ENCODE data around the gene TIAL1.

TIAL1 gene

GRCh38 chr10:119555178-119555784, 41.5 kb downstream of the TIAL1 start:
- Histone ChIP-seq H3K27ac (ENCODE audit: low read depth, low read length) (no peak overlapping the region), H3K36me3 (ENCODE audit: control insufficient read depth in 5 of 5, insufficient read depth in 5 of 5, low read length in 5 of 5) (no peaks in the 10 kb centered on the region), H3K4me1 (ENCODE audit: control insufficient read depth in 5 of 5, insufficient read depth in 5 of 5, low read length in 5 of 5) (no peaks in the 10 kb centered on the region), H3K9me3 (ENCODE audit: control insufficient read depth in 5 of 5, low read length in 5 of 5) (no peaks in the 10 kb centered on the region), H3K4me3 (ENCODE audit: low read depth in 1 of 5, low read length in 5 of 5) (no peak overlapping the region), H3K9ac (ENCODE audit: low read length in 5 of 5) (no peak overlapping the region), H3K27me3 (ENCODE audit: control insufficient read depth in 5 of 5, insufficient read depth in 4 of 5, low read length in 5 of 5) (no peaks in the 10 kb centered on the region)

GRCh38 chr10:119550827-119551226, 45.9 kb downstream of the TIAL1 start:
- H3K9me3 ChIP-seq (ENCODE audit: control insufficient read depth in 5 of 5, low read length in 5 of 5), result no peaks in the 10 kb centered on the region
- H3K27ac ChIP-seq (ENCODE audit: low read depth, low read length), result no peak overlapping the region
- peaks cover 0 to 6% (median 0%) of the 10 kb centered on the region in 5 donors for H3K27me3 ChIP-seq (ENCODE audit: control insufficient read depth in 5 of 5, insufficient read depth in 4 of 5, low read length in 5 of 5)
- H3K36me3 ChIP-seq (ENCODE audit: control insufficient read depth in 5 of 5, insufficient read depth in 5 of 5, low read length in 5 of 5), result no peaks in the 10 kb centered on the region
- H3K9ac ChIP-seq (ENCODE audit: low read length in 5 of 5), result no peak overlapping the region
- no peaks in the 10 kb centered on the region for H3K4me1 ChIP-seq (ENCODE audit: control insufficient read depth in 5 of 5, insufficient read depth in 5 of 5, low read length in 5 of 5)
- no peak overlapping the region for H3K4me3 ChIP-seq (ENCODE audit: low read depth in 1 of 5, low read length in 5 of 5)

- no peak overlapping the region for H3K4me3 ChIP-seq (ENCODE audit: low read depth in 1 of 5, low read length in 5 of 5)
- H3K27ac ChIP-seq (ENCODE audit: low read depth, low read length), result no peak overlapping the region
- H3K4me1 ChIP-seq (ENCODE audit: control insufficient read depth in 5 of 5, insufficient read depth in 5 of 5, low read length in 5 of 5), result no peaks in the 10 kb centered on the region
- no peak overlapping the region for H3K9ac ChIP-seq (ENCODE audit: low read length in 5 of 5)
- H3K36me3 ChIP-seq (ENCODE audit: control insufficient read depth in 5 of 5, insufficient read depth in 5 of 5, low read length in 5 of 5), result no peaks in the 10 kb centered on the region
- no peaks in the 10 kb centered on the region for H3K9me3 ChIP-seq (ENCODE audit: control insufficient read depth in 5 of 5, low read length in 5 of 5)
- peaks cover 0 to 6% (median 0%) of the 10 kb centered on the region in 5 donors for H3K27me3 ChIP-seq (ENCODE audit: control insufficient read depth in 5 of 5, insufficient read depth in 4 of 5, low read length in 5 of 5)
These were observed 47.3 kb downstream of the TIAL1 start for GRCh38 chr10:119549247-119549999.

GRCh38 chr10:119546009-119546408, 50.8 kb downstream of the TIAL1 start:
- Histone ChIP-seq H3K27me3 (ENCODE audit: control insufficient read depth in 5 of 5, insufficient read depth in 4 of 5, low read length in 5 of 5) (peaks cover 0 to 15% (median 12%) of the 10 kb centered on the region in 5 donors), H3K36me3 (ENCODE audit: control insufficient read depth in 5 of 5, insufficient read depth in 5 of 5, low read length in 5 of 5) (no peaks in the 10 kb centered on the region), H3K9me3 (ENCODE audit: control insufficient read depth in 5 of 5, low read length in 5 of 5) (no peaks in the 10 kb centered on the region), H3K9ac (ENCODE audit: low read length in 5 of 5) (no peak overlapping the region), H3K4me3 (ENCODE audit: low read depth in 1 of 5, low read length in 5 of 5) (no peak overlapping the region), H3K27ac (ENCODE audit: low read depth, low read length) (no peak overlapping the region), H3K4me1 (ENCODE audit: control insufficient read depth in 5 of 5, insufficient read depth in 5 of 5, low read length in 5 of 5) (peaks cover 0 to 30% (median 25%) of the 10 kb centered on the region in 5 donors)

GRCh38 chr10:119545310-119545709, 51.5 kb downstream of the TIAL1 start:
- H3K4me1 ChIP-seq (ENCODE audit: control insufficient read depth in 5 of 5, insufficient read depth in 5 of 5, low read length in 5 of 5), result peaks cover 0 to 37% (median 28%) of the 10 kb centered on the region in 5 donors

GRCh38 chr10:119543814-119544642, 52.7 kb downstream of the TIAL1 start:
- Histone ChIP-seq H3K27ac (ENCODE audit: low read depth, low read length) (peak overlapping the region; percentile 30), H3K27me3 (ENCODE audit: control insufficient read depth in 5 of 5, insufficient read depth in 4 of 5, low read length in 5 of 5) (peaks cover 0 to 18% (median 12%) of the 10 kb centered on the region in 5 donors), H3K9me3 (ENCODE audit: control insufficient read depth in 5 of 5, low read length in 5 of 5) (no peaks in the 10 kb centered on the region), H3K4me3 (ENCODE audit: low read depth in 1 of 5, low read length in 5 of 5) (peak overlapping the region in 2 of 5 donors; percentile 68 to 75), H3K9ac (ENCODE audit: low read length in 5 of 5) (peak overlapping the region in 1 of 5 donors; percentile 4), H3K4me1 (ENCODE audit: control insufficient read depth in 5 of 5, insufficient read depth in 5 of 5, low read length in 5 of 5) (peaks cover 0 to 46% (median 30%) of the 10 kb centered on the region in 5 donors), H3K36me3 (ENCODE audit: control insufficient read depth in 5 of 5, insufficient read depth in 5 of 5, low read length in 5 of 5) (no peaks in the 10 kb centered on the region)

More at GRCh38 chr10:119545310-119545709, 51.5 kb downstream of the TIAL1 start:
- Histone ChIP-seq H3K4me3 (ENCODE audit: low read depth in 1 of 5, low read length in 5 of 5) (no peak overlapping the region), H3K9ac (ENCODE audit: low read length in 5 of 5) (no peak overlapping the region), H3K9me3 (ENCODE audit: control insufficient read depth in 5 of 5, low read length in 5 of 5) (no peaks in the 10 kb centered on the region), H3K27ac (ENCODE audit: low read depth, low read length) (no peak overlapping the region), H3K36me3 (ENCODE audit: control insufficient read depth in 5 of 5, insufficient read depth in 5 of 5, low read length in 5 of 5) (no peaks in the 10 kb centered on the region), H3K27me3 (ENCODE audit: control insufficient read depth in 5 of 5, insufficient read depth in 4 of 5, low read length in 5 of 5) (peaks cover 0 to 15% (median 12%) of the 10 kb centered on the region in 5 donors)

GRCh38 chr10:119542988-119543813, 53.6 kb downstream of the TIAL1 start:
- Histone ChIP-seq H3K27ac (ENCODE audit: low read depth, low read length) (peak overlapping the region; percentile 30), H3K4me1 (ENCODE audit: control insufficient read depth in 5 of 5, insufficient read depth in 5 of 5, low read length in 5 of 5) (peaks cover 0 to 53% (median 30%) of the 10 kb centered on the region in 5 donors), H3K27me3 (ENCODE audit: control insufficient read depth in 5 of 5, insufficient read depth in 4 of 5, low read length in 5 of 5) (peaks cover 0 to 20% (median 8%) of the 10 kb centered on the region in 5 donors), H3K4me3 (ENCODE audit: low read depth in 1 of 5, low read length in 5 of 5) (peak overlapping the region in 4 of 5 donors; percentile 62 to 75 (median 70)), H3K9ac (ENCODE audit: low read length in 5 of 5) (peak overlapping the region in 2 of 5 donors; percentile 24 to 41), H3K36me3 (ENCODE audit: control insufficient read depth in 5 of 5, insufficient read depth in 5 of 5, low read length in 5 of 5) (no peaks in the 10 kb centered on the region), H3K9me3 (ENCODE audit: control insufficient read depth in 5 of 5, low read length in 5 of 5) (no peaks in the 10 kb centered on the region)

GRCh38 chr10:119542357-119542987, 54.3 kb downstream of the TIAL1 start, which contains the start of gene RGS10:
Gene RGS10, minus strand, starts transcription at chr10:119542719. Its CDS starts 81 bp downstream, at chr10:119542638.
- Histone ChIP-seq H3K36me3 (ENCODE audit: control insufficient read depth in 5 of 5, insufficient read depth in 5 of 5, low read length in 5 of 5) (no peaks in the 10 kb centered on the region), H3K4me3 (ENCODE audit: low read depth in 1 of 5, low read length in 5 of 5) (peak within 1 kb of the TSS; percentile 62 to 79 (median 73)), H3K9me3 (ENCODE audit: control insufficient read depth in 5 of 5, low read length in 5 of 5) (no peaks in the 10 kb centered on the region), H3K27ac (ENCODE audit: low read depth, low read length) (peak within 1 kb of the TSS; percentile 30), H3K4me1 (ENCODE audit: control insufficient read depth in 5 of 5, insufficient read depth in 5 of 5, low read length in 5 of 5) (peaks cover 0 to 59% (median 30%) of the 10 kb centered on the region in 5 donors), H3K27me3 (ENCODE audit: control insufficient read depth in 5 of 5, insufficient read depth in 4 of 5, low read length in 5 of 5) (peaks cover 0 to 20% (median 8%) of the 10 kb centered on the region in 5 donors), H3K9ac (ENCODE audit: low read length in 5 of 5) (peak within 1 kb of the TSS in 3 of 5 donors; percentile 17 to 65 (median 41))

All from subcutaneous abdominal adipose tissue (tissue), 5 donors.